Cardiac fibroblast (primary cell): ENCODE measurements around the gene DLX5.
"Not testable (repeated sequence)": the region's sequence is repeated elsewhere in the genome, so short reads cannot be mapped to it uniquely, and the experiment has no call there.

Experiments used
- DNase-seq, 2 donors: peaks; one replicate each; pipeline versions ENCODE4 v3.0.0 to v3.0.0-alpha.2; 2010; ENCODE audit warnings: low read depth in 2 of 2
- H3K4me3 ChIP-seq, 2 donors: replicated peaks in 1 of 2; 1 replicate in 1 of 2; 2 replicates in 1 of 2; pipeline ENCODE4 v1.5.1; 2011; ENCODE audit warnings: low read depth in 2 of 2, low read length in 2 of 2, mild to moderate bottlenecking in 2 of 2, moderate library complexity in 1 of 2
- TF ChIP-seq, protein P1 (sequence below): IDR thresholded peaks from one replicate; pipeline ENCODE4 v1.5.1; 2011; ENCODE audit warnings: low read depth, mild to moderate bottlenecking, low read length, inconsistent platforms

The DLX5 gene

DNA sequence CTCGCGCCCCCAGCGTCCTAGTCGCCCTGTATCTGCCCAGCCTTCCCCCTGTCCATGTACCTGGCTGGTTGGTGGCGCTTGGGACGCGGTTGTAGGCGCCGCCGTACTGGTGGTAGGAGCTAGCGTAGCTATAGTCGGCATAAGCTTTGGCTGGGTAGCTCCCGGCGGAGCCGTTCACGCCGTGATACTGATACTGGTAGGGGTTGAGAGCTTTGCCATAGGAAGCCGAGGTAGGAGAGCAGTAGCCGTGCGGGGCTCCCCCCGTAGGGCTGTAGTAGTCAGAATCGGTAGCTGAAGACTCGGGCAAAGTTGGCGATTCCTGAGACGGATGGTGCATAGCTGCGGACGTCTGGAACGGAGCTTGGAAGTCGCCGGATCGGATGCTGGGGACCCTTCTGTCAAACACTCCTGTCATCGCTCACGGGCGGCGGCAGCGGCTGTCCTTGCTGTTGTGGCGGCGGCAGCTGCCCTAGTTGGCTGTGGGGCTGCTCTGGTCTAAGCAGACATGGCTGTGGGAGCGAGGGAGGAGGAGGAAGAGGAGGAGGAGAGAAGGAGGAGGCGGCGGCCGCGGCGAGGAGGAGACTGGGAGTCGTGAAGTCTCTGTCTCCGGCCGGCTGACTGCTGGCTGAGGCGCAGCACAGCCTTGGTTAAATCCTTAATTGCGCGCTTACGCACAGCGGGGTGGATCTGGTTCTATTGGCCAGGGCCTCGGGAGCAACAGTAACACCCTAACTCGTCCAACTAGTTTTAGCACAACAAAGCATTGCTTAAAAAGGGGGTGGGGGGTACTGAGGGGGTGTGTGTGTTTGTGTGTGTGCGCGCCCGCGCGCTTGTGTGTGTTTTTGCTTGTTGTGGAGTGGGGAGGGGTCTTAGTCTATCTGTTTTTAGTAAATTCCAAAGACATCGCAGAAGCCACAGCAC is at the start of gene DLX5:
Gene DLX5, minus strand, starts transcription at position 623 of the 921 bp plus-strand sequence. Its CDS starts 208 bp downstream, at position 415.
- TF ChIP-seq, protein P1, sequence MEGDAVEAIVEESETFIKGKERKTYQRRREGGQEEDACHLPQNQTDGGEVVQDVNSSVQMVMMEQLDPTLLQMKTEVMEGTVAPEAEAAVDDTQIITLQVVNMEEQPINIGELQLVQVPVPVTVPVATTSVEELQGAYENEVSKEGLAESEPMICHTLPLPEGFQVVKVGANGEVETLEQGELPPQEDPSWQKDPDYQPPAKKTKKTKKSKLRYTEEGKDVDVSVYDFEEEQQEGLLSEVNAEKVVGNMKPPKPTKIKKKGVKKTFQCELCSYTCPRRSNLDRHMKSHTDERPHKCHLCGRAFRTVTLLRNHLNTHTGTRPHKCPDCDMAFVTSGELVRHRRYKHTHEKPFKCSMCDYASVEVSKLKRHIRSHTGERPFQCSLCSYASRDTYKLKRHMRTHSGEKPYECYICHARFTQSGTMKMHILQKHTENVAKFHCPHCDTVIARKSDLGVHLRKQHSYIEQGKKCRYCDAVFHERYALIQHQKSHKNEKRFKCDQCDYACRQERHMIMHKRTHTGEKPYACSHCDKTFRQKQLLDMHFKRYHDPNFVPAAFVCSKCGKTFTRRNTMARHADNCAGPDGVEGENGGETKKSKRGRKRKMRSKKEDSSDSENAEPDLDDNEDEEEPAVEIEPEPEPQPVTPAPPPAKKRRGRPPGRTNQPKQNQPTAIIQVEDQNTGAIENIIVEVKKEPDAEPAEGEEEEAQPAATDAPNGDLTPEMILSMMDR: no peak
- DNase-seq: peak in 1 of 2 donors; percentile 28
- peak within 1 kb of the TSS in 1 of 2 donors; percentile 34 for H3K4me3 ChIP-seq

DNA sequence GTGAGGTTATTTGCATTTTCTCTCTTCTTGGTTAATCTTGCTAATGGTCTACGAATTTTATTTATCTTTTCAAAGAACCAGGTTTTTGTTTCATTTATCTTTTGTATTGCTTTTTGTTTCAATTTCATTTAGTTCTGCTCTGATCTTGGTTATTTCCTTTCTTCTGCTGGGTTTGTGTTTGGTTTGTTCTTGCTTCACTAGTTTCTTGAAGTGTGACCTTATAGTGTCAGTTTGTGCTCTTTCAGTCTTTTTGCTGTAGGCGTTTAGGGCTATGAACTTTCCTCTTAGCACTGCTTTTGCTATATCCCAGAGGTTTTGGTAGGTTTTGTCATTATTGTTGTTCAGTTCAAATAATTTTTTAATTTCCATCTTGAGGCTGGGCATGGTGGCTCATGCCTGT is 47.4 kb upstream of the DLX5 start:
- DNase-seq, H3K4me3 ChIP-seq: not testable (repeated sequence)

DNA sequence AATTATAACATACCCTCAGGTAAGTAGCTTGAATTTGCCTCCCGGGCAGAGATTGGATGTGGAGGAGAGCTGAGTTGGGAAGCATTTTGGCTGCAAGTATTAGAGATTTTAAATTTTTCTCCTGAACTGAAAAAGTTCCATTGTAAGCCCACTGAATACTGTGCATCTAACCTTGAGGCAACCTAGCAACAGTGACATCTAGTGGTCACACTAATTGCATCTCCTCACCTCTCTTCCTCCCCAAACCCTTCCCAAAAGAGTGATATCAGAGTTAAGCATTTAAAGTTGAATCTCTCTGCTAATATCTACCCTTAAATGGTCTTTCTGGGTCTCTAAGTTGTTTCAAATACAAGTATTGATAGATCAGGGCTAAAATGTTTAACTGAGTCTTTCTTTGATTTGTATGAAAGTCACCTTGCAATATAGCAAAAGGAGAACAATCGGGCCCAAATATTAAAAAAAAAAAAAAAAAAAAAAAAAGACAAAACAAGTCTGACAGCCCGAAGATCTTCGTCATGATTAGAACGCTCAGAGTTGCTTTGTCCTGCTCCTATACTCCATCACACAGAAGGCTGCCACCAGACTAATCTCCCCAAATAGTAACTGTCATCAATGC is 40.4 kb upstream of the DLX5 start:
- TF ChIP-seq, protein P1: peak; percentile 68
- DNase-seq: peak; percentile 69
- no peak overlapping the region for H3K4me3 ChIP-seq

DNA sequence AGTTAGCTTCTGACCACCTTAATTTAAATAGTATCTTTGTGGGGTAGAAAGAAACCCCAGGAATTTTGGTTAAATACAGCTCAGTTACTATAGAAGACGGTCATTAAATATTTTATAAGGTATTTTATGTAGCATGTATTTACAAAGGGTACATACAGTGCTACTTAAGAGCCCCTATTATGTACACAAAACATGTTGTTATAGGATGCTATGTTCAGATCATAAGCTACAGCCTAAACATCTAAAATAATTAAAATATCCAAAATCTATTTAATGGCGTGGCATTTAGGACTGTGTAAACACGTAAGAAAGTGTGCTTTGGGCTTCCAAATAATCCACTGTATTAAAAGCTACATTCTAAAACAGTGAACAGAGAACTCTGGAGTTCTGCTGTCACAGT is 39.4 kb upstream of the DLX5 start:
- TF ChIP-seq, protein P1: no peak
- no peak for DNase-seq
- no peak overlapping the region for H3K4me3 ChIP-seq

DNA sequence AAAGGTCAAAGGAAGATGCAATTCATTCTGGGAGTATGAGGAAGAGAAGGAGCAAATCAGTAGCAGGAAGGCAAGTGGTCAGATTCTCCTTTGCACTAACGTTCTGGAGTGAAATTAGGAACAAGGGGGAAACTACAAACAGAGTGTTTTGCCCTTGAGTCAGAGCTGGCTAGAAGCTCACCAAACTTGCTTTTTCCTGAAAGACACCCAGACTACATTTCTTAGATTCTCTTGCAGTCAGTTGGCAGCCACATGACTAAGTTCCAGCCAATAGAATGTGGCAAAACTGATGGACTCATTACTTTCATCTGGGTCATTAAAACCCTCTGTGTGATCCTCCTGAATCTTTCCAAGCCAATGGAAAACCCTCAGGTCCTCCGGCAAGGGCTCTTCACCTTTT is 18.6 kb upstream of the DLX5 start:
- H3K4me3 ChIP-seq: no peak overlapping the region
- no peak for DNase-seq
- TF ChIP-seq, protein P1: no peak

DNA sequence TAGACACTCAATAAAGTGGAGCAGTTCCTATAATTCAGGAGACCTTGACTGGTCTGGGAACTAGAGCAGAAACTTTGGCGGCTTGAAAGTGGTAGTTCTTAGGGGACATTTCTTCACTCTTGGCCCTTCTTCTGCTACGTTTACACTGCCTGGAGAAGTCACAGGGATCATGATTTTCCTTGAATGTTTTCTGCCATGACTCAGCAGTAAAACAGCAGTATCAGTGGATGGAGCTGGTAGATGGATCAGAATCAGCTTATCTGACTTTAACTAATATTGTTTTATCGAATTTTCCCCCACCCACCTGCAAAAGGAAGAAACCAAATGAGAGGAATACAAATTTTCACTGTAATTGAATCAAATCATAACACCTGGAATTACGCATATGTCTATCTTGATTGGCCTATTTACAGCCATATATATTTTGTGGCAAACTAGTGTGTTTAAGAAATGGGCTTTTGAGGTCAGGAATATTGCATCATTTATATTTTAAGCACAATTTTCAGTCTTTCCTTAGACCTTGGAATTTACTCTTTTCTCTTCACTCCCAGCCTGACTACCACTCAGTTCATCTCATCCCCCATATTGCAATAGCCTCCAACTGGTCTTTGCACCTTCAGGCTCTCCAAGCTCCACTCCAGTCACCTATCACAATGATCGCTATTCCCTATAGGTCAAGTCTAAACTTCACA is 14.9 kb upstream of the DLX5 start:
- DNase-seq: no peak
- H3K4me3 ChIP-seq: no peak overlapping the region
- TF ChIP-seq, protein P1: no peak

DNA sequence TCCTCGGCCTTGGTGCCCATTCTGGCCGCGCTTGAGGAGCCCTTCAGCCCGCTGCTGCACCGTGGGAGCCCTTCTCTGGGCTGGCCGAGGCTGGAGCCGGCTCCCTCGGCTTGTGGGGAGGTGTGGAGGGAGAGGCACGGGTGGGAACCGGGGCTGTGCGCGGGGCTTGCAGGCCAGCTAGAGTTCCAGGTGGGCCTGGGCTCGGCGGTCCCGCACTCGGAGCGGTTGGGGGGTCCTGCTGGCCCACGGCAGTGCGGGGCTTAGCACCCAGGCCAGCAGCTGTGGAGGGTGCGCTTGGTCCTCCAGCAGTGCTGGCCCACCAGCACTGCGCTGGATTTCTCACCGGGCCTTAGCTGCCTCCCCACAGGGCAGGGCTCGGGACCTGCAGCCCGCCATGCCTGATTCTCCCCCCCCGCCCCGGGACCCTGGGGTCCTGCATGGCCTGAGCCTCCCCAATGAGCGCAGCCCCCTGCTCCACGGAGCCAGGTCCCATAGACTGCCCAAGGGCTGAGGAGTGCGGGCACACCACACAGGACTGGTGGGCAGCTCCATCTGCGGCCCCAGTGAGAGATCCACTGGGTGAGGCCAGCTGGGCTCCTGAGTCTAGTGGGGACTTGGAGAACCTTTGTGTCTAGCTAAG is 9.7 kb upstream of the DLX5 start:
- DNase-seq, H3K4me3 ChIP-seq: not testable (repeated sequence)
